ENCODE data around the gene GRK6.

DNA sequence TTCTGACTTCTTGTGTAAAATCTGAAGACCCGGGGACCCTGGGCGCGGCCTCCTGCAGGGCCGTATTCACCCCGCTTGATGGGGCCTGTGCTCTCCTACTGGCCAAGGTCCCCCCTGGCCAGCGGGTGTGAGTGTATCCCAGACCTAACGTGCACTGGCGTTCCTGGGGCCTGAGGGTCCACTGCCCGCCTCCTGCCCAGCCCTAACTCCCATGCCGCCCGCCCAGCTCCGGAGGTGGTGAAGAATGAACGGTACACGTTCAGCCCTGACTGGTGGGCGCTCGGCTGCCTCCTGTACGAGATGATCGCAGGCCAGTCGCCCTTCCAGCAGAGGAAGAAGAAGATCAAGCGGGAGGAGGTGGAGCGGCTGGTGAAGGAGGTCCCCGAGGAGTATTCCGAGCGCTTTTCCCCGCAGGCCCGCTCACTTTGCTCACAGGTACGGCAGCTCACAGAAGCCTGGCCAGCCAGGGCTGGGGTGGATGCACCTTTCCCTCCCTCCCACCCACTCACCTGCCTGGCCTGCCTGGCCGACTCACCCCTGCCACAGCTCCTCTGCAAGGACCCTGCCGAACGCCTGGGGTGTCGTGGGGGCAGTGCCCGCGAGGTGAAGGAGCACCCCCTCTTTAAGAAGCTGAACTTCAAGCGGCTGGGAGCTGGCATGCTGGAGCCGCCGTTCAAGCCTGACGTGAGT, 9.5 kb downstream of the GRK6 start:
- TF ChIP-seq CTCF (conservative IDR thresholded peaks at IDR 0.05; ENCODE audit: low read depth in 2 of 2), result no peak
- no peak for TF ChIP-seq EZH2 (IDR thresholded peaks at IDR 0.05; ENCODE audit: low read depth, unreplicated experiment)
- TF ChIP-seq JUNB (IDR thresholded peaks at IDR 0.05; ENCODE audit: unreplicated experiment), result no peak
- no peak for TF ChIP-seq ETS1 (IDR thresholded peaks at IDR 0.05)
- TF ChIP-seq STAT1 (IDR thresholded peaks at IDR 0.05; ENCODE audit: unreplicated experiment), result no peak

Measured in GM23338 (cell line).